ENCODE measurements around the gene TRAF1. TPM values are rescaled to one million over a fixed set of nuclear protein-coding genes. Genes with fewer than 3 reads are reported as not detected.

Gene TRAF1
- total RNA-seq, 1 experiment from 2014 or later: 18.8 TPM

DNA sequence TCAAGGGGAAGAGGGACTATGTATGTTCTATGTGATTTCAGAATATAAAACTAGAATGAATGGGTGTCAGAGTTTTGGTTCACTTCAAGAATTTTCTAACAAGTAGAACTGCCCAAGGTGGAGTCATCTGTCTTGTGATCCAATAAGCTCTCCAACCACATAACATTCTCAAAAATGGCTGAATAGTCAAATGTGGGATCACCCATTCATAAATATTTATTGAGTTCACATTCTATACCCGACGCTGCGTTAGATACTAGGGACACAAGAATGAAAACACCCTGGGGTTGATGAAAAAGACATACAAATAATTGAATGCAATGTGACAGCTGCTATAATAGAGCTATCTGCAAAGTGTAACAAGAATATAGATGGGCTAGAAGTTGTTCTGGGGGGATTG, 35.3 kb upstream of the TRAF1 start:
- no peak overlapping the region for H3K4me3 ChIP-seq (ENCODE audit: low read length)
- H4K20me1 ChIP-seq (ENCODE audit: insufficient read depth, low read depth, low read length): no peaks in the 10 kb centered on the region
- H2AFZ ChIP-seq (ENCODE audit: low read length): no peak overlapping the region
- no peaks in the 10 kb centered on the region for H3K4me1 ChIP-seq (ENCODE audit: low read length)
- no peak overlapping the region for H3K4me2 ChIP-seq (ENCODE audit: low read depth, low read length, poor library complexity, severe bottlenecking)
- no peak for DNase-seq
- H3K9me2 ChIP-seq (replicated peaks; ENCODE audit: insufficient read depth, low read length): no peaks in the 10 kb centered on the region
- no peaks in the 10 kb centered on the region for H3K27me3 ChIP-seq (ENCODE audit: low read length)
- H3K9ac ChIP-seq (ENCODE audit: low read length): no peak overlapping the region
- no peaks in the 10 kb centered on the region for H3K9me3 ChIP-seq (ENCODE audit: low read length)
- no peaks in the 10 kb centered on the region for H3K79me2 ChIP-seq (ENCODE audit: low read length)
- no peak overlapping the region for H3K27ac ChIP-seq (ENCODE audit: low read length)
- H3K36me3 ChIP-seq (ENCODE audit: insufficient read depth, low read length): no peaks in the 10 kb centered on the region

DNA sequence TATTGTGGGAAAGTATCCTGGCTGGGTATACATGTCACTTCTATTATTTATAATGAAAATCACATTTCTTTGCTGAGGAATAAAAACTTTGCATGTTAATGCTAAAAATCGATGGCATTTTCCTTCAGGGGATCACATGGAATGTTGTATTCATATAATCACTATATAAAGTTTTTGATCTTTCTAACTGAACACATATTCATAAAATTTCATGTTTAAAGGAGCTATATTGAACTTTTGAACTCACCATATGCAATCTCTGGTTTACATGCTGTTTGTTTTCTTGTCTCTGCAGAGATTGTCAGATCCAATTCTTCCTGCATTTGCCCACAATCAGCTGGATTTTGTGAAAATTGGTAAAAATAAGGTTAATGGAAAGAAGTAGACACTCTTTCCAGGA, 33.4 kb upstream of the TRAF1 start:
- Histone ChIP-seq H3K4me1 (ENCODE audit: low read length) (no peaks in the 10 kb centered on the region), H3K27ac (ENCODE audit: low read length) (no peak overlapping the region), H3K4me3 (ENCODE audit: low read length) (no peak overlapping the region), H3K27me3 (ENCODE audit: low read length) (no peaks in the 10 kb centered on the region), H3K79me2 (ENCODE audit: low read length) (no peaks in the 10 kb centered on the region), H2AFZ (ENCODE audit: low read length) (no peak overlapping the region), H3K9me2 (replicated peaks; ENCODE audit: insufficient read depth, low read length) (no peaks in the 10 kb centered on the region), H4K20me1 (ENCODE audit: insufficient read depth, low read depth, low read length) (no peaks in the 10 kb centered on the region), H3K36me3 (ENCODE audit: insufficient read depth, low read length) (no peaks in the 10 kb centered on the region), H3K9ac (ENCODE audit: low read length) (no peak overlapping the region), H3K4me2 (ENCODE audit: low read depth, low read length, poor library complexity, severe bottlenecking) (no peak overlapping the region), H3K9me3 (ENCODE audit: low read length) (no peaks in the 10 kb centered on the region)
- no peak for DNase-seq

DNA sequence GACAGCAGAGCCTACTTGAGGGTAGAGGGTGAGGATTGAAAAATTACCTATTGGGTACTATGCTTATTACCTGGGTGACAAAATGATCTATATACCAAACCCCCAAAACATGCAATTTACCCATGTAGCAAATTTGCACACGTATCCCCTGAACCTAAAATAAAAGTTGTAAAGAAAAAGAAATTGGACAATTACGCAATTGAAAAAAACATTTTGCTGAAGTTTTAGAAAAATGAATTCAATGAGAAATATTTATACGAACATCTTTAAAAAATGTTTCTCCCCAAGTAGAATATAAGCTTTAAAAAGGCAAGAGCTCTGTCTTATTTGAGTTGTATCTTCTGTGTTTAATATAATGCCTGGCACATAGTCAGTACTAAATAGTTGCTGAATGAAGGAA, 30.3 kb upstream of the TRAF1 start:
- H3K36me3 ChIP-seq (ENCODE audit: insufficient read depth, low read length): no peaks in the 10 kb centered on the region
- H3K9ac ChIP-seq (ENCODE audit: low read length): no peak overlapping the region
- no peak overlapping the region for H3K4me2 ChIP-seq (ENCODE audit: low read depth, low read length, poor library complexity, severe bottlenecking)
- H3K9me3 ChIP-seq (ENCODE audit: low read length): no peaks in the 10 kb centered on the region
- H3K9me2 ChIP-seq (replicated peaks; ENCODE audit: insufficient read depth, low read length): no peaks in the 10 kb centered on the region
- H3K4me3 ChIP-seq (ENCODE audit: low read length): no peak overlapping the region
- H4K20me1 ChIP-seq (ENCODE audit: insufficient read depth, low read depth, low read length): no peaks in the 10 kb centered on the region
- no peaks in the 10 kb centered on the region for H3K79me2 ChIP-seq (ENCODE audit: low read length)
- DNase-seq: no peak
- H3K4me1 ChIP-seq (ENCODE audit: low read length): no peaks in the 10 kb centered on the region
- no peaks in the 10 kb centered on the region for H3K27me3 ChIP-seq (ENCODE audit: low read length)
- H2AFZ ChIP-seq (ENCODE audit: low read length): no peak overlapping the region
- H3K27ac ChIP-seq (ENCODE audit: low read length): no peak overlapping the region

DNA sequence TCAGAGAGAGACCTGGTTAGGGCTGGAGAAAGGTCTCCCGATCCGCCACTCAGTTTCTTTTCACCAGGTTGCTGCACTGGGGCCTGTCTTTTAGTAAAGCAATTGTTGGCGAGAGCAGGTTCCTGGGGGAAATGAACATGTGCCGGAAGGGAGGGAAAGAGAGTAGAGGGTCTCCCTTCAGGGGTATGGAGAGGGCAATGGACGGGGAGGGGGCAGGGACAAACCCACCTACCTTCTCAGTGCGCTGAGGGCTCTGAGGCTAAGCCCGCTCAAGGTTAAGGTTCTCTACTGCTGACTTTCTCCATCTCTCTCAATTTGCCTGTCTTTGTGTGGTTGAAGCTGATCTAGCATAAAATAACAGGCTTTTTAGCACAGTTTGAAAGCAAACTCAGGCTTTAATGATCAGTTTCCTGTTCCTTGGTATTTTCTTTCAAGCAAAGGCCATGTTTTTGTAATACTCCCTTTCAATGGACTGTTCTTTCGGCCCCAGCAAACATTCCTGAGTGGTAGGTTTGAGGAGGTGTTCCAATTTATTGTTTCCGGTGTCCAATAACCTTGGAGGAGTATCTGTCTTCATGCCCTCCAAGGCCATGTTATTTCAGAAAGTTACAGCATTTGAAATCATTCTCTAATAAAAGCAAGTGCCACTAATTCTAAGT, 25.5 kb upstream of the TRAF1 start:
- no peak for DNase-seq
- H3K9me3 ChIP-seq (ENCODE audit: low read length): no peaks in the 10 kb centered on the region
- no peak overlapping the region for H3K27ac ChIP-seq (ENCODE audit: low read length)
- H3K9me2 ChIP-seq (replicated peaks; ENCODE audit: insufficient read depth, low read length): no peaks in the 10 kb centered on the region
- H3K4me2 ChIP-seq (ENCODE audit: low read depth, low read length, poor library complexity, severe bottlenecking): no peak overlapping the region
- H3K27me3 ChIP-seq (ENCODE audit: low read length): no peaks in the 10 kb centered on the region
- no peaks in the 10 kb centered on the region for H3K4me1 ChIP-seq (ENCODE audit: low read length)
- no peak overlapping the region for H2AFZ ChIP-seq (ENCODE audit: low read length)
- H3K9ac ChIP-seq (ENCODE audit: low read length): no peak overlapping the region
- H4K20me1 ChIP-seq (ENCODE audit: insufficient read depth, low read depth, low read length): no peaks in the 10 kb centered on the region
- H3K36me3 ChIP-seq (ENCODE audit: insufficient read depth, low read length): no peaks in the 10 kb centered on the region
- no peak overlapping the region for H3K4me3 ChIP-seq (ENCODE audit: low read length)
- H3K79me2 ChIP-seq (ENCODE audit: low read length): no peaks in the 10 kb centered on the region

DNA sequence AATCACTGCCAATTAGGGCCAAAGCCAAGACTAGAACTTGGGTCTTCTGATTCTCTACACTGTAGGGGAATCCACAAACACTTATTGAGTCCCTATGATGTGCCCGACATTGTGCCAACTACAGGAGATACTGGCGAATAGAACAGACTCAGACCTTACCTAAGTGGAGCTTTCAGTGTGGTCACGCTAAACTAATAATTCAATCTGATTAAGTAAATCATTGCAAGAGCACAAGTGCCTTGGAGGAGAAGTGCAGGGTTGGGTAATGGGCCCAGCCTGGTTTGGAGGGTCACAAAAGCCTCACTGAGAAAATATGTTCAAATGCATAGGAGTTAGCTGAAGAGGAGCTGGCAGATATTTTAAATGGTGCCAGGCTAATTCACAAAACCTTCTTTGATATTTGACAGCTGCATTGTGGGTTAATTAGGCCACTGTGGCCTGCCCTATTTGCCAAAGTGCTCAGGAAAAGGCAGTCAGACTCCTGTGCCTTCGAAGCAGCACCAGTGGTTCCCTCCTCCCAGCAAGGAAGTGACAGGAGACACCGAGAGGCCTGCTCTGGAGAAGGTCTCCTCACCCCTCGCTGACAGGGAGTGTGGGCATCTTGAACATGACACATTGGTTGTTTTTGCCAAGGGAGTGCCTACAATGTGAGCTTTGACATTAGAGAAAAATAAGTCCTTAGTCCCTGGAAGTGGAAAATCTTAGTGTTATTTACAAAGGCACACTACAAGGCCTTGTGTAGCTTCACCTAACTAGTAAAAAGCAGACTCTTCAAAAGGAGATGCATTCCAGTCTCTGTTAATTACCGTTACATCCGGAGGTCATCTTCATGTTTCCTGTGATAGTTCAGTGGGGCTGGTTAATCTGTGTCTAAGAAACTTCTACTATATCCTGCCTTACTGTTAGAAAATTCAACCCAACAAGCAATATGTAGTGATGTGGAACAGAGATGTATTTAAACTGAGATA, 24.1 kb upstream of the TRAF1 start:
- Histone ChIP-seq H3K4me1 (ENCODE audit: low read length) (no peaks in the 10 kb centered on the region), H3K27ac (ENCODE audit: low read length) (no peak overlapping the region), H3K36me3 (ENCODE audit: insufficient read depth, low read length) (no peaks in the 10 kb centered on the region), H2AFZ (ENCODE audit: low read length) (no peak overlapping the region), H3K9ac (ENCODE audit: low read length) (no peak overlapping the region), H3K4me3 (ENCODE audit: low read length) (no peak overlapping the region), H3K9me3 (ENCODE audit: low read length) (no peaks in the 10 kb centered on the region), H3K4me2 (ENCODE audit: low read depth, low read length, poor library complexity, severe bottlenecking) (no peak overlapping the region), H3K9me2 (replicated peaks; ENCODE audit: insufficient read depth, low read length) (no peaks in the 10 kb centered on the region), H3K79me2 (ENCODE audit: low read length) (no peaks in the 10 kb centered on the region), H4K20me1 (ENCODE audit: insufficient read depth, low read depth, low read length) (no peaks in the 10 kb centered on the region), H3K27me3 (ENCODE audit: low read length) (no peaks in the 10 kb centered on the region)
- DNase-seq: no peak

DNA sequence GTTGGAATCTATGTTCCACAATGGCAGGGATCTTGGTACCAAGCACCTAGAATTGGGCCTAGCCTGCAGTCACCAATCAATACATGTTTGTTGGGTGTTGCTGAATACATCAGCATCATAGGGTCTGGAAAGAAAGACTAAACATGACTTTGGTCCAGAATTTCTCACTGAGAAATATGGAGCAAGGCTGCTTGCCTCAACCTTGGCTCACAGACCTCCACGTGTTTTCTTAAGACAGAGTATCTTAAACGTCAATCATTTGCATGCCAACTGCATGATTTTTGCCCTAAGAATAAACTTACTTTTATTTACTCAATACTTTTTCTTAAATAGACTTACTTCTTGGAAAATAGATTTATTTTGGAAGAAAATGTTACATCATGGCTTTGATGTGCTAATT, 22.7 kb upstream of the TRAF1 start:
- no peaks in the 10 kb centered on the region for H3K9me2 ChIP-seq (replicated peaks; ENCODE audit: insufficient read depth, low read length)
- no peaks in the 10 kb centered on the region for H3K9me3 ChIP-seq (ENCODE audit: low read length)
- no peak for DNase-seq
- H2AFZ ChIP-seq (ENCODE audit: low read length): no peak overlapping the region
- no peaks in the 10 kb centered on the region for H3K27me3 ChIP-seq (ENCODE audit: low read length)
- H3K9ac ChIP-seq (ENCODE audit: low read length): no peak overlapping the region
- H3K36me3 ChIP-seq (ENCODE audit: insufficient read depth, low read length): no peaks in the 10 kb centered on the region
- no peak overlapping the region for H3K4me3 ChIP-seq (ENCODE audit: low read length)
- no peaks in the 10 kb centered on the region for H4K20me1 ChIP-seq (ENCODE audit: insufficient read depth, low read depth, low read length)
- peaks cover 13% of the 10 kb centered on the region for H3K4me1 ChIP-seq (ENCODE audit: low read length)
- no peak overlapping the region for H3K4me2 ChIP-seq (ENCODE audit: low read depth, low read length, poor library complexity, severe bottlenecking)
- no peaks in the 10 kb centered on the region for H3K79me2 ChIP-seq (ENCODE audit: low read length)
- no peak overlapping the region for H3K27ac ChIP-seq (ENCODE audit: low read length)

DNA sequence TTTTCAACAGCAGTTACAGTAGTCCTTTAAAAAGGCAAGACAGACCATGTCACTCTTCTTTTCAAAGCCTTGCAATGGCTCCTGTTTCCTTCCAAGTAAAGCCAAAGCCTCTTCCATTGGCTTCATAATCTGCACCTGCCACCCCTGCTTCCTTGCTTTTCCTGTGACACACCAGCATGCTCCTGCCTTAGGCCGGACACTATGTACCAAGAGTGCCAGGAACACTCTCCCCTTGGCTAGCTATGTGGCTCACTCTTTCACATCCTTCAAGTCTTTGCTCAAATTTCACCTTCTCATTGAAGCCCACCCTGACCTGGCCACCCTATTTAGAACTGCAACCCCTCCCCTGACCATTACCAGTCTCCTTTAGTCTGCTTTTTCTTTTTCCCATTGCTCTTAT, 22.2 kb upstream of the TRAF1 start:
- Histone ChIP-seq H3K9me3 (ENCODE audit: low read length) (no peaks in the 10 kb centered on the region), H3K4me1 (ENCODE audit: low read length) (peaks cover 18% of the 10 kb centered on the region), H3K36me3 (ENCODE audit: insufficient read depth, low read length) (no peaks in the 10 kb centered on the region), H3K9ac (ENCODE audit: low read length) (no peak overlapping the region), H3K4me3 (ENCODE audit: low read length) (no peak overlapping the region), H2AFZ (ENCODE audit: low read length) (no peak overlapping the region), H3K27me3 (ENCODE audit: low read length) (no peaks in the 10 kb centered on the region), H3K79me2 (ENCODE audit: low read length) (no peaks in the 10 kb centered on the region), H3K9me2 (replicated peaks; ENCODE audit: insufficient read depth, low read length) (no peaks in the 10 kb centered on the region), H3K27ac (ENCODE audit: low read length) (no peak overlapping the region), H4K20me1 (ENCODE audit: insufficient read depth, low read depth, low read length) (no peaks in the 10 kb centered on the region), H3K4me2 (ENCODE audit: low read depth, low read length, poor library complexity, severe bottlenecking) (no peak overlapping the region)
- DNase-seq: no peak

DNA sequence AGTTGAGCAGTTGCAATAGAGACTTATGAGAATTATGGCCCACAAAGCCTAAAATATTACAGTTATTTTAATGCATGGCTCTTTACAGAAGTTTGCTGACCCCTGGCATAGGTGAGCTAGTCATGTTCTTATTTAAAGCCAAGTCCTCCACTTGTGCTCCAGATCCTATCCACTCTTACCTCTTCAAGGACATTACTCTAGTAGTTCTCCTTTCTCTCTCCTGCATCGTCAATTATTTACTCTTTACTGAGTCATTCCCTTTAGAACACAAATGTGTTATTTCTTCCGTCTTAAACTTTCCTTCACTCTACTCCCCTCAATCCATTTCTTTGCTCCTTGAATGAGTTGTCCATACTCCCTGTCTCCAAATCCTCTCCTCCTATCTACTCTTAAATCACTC, 20.6 kb upstream of the TRAF1 start:
- Histone ChIP-seq H3K4me2 (ENCODE audit: low read depth, low read length, poor library complexity, severe bottlenecking) (no peak overlapping the region), H3K36me3 (ENCODE audit: insufficient read depth, low read length) (no peaks in the 10 kb centered on the region), H3K9me2 (replicated peaks; ENCODE audit: insufficient read depth, low read length) (no peaks in the 10 kb centered on the region), H3K9me3 (ENCODE audit: low read length) (no peaks in the 10 kb centered on the region), H3K4me1 (ENCODE audit: low read length) (peaks cover 34% of the 10 kb centered on the region), H3K79me2 (ENCODE audit: low read length) (no peaks in the 10 kb centered on the region), H3K4me3 (ENCODE audit: low read length) (no peak overlapping the region), H2AFZ (ENCODE audit: low read length) (no peak overlapping the region), H3K27me3 (ENCODE audit: low read length) (no peaks in the 10 kb centered on the region), H4K20me1 (ENCODE audit: insufficient read depth, low read depth, low read length) (no peaks in the 10 kb centered on the region), H3K9ac (ENCODE audit: low read length) (no peak overlapping the region), H3K27ac (ENCODE audit: low read length) (no peak overlapping the region)
- no peak for DNase-seq

All from Karpas-422 (cell line).